Erythroblast (primary cell): ENCODE results near the gene MAD1L1.

Experiments
- GATA1 ChIP-seq: IDR thresholded peaks from 2 replicates; pipeline ENCODE4 v1.6.1; 2011; ENCODE audit warnings: low read depth, mild to moderate bottlenecking, control low read depth, low read length, moderate library complexity
- POLR2A ChIP-seq: IDR thresholded peaks from 2 replicates; pipeline ENCODE4 v1.6.1; 2011; ENCODE audit warnings: mild to moderate bottlenecking, low read length

DNA sequence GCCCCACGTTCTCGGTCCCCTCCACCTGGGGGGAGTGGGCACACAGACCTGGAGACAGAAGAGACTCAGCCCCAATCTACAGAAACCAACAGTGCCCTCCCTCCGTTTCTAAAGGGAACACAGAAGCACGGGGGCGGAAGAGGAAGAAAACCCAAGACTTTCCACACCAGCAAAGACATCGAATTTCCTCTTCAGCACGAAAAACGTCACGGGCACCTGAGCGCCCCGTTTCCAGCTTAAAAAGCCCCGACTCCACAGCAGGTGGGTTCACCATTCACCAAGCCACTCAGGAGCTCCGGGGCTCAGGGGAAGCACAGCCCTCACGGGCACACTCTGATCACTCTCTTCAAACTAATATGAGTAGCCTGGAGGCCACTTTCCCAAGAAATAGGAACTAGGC, 28.9 kb upstream of the MAD1L1 start:
- TF ChIP-seq POLR2A (no peak), GATA1 (no peak)
